Measurements from ENCODE around the gene NME7. TPM values are rescaled to one million over a fixed set of nuclear protein-coding genes. Genes with fewer than 3 reads are reported as not detected.

NME7 gene
- total RNA-seq, 1 experiment from 2014 or later, result 25.2 TPM

GRCh38 chr1:169364948-169365347 is 2.6 kb downstream of the NME7 start:
- Mint-ChIP-seq H3K36me3 (ENCODE audit: insufficient read depth, unreplicated experiment) (no peaks in the 10 kb centered on the region), H3K9me3 (ENCODE audit: low read depth, unreplicated experiment) (no peaks in the 10 kb centered on the region), H3K27ac (ENCODE audit: unreplicated experiment) (no peak overlapping the region), H3K27me3 (ENCODE audit: unreplicated experiment) (no peaks in the 10 kb centered on the region), H3K4me1 (ENCODE audit: low read depth, unreplicated experiment) (peaks cover 18% of the 10 kb centered on the region), H3K4me3 (ENCODE audit: low read depth, unreplicated experiment) (no peak overlapping the region)
- DNase-seq, result no peak
- no peak for TF ChIP-seq CTCF (IDR thresholded peaks at IDR 0.05; ENCODE audit: unreplicated experiment)
- intact Hi-C loops (cut with micrococcal nuclease; ENCODE audit: unreplicated experiment), result loop anchor here (5.0 kb wide), 4 partner anchors 97 to 868 kb away; no protein-coding TSS in a partner anchor
- CTCF ChIA-PET, result no interaction called here
- no TSS peak for BruUV-seq (replicated peaks)

GRCh38 chr1:169363046-169363730 is 4.4 kb downstream of the NME7 start:
- H3K9me3 Mint-ChIP-seq (ENCODE audit: low read depth, unreplicated experiment), result no peaks in the 10 kb centered on the region

GRCh38 chr1:169361281-169361680 is 6.3 kb downstream of the NME7 start:
- no peaks in the 10 kb centered on the region for H3K9me3 Mint-ChIP-seq (ENCODE audit: low read depth, unreplicated experiment)
- no peak for DNase-seq
- intact Hi-C loops (cut with micrococcal nuclease; ENCODE audit: unreplicated experiment), result no loop called here
- H3K27ac Mint-ChIP-seq (ENCODE audit: unreplicated experiment), result no peak overlapping the region
- TF ChIP-seq CTCF (IDR thresholded peaks at IDR 0.05; ENCODE audit: unreplicated experiment), result no peak
- H3K4me1 Mint-ChIP-seq (ENCODE audit: low read depth, unreplicated experiment), result peaks cover 18% of the 10 kb centered on the region
- H3K4me3 Mint-ChIP-seq (ENCODE audit: low read depth, unreplicated experiment), result no peak overlapping the region
- no TSS peak for BruUV-seq (replicated peaks)
- CTCF ChIA-PET, result no interaction called here
- no peaks in the 10 kb centered on the region for H3K27me3 Mint-ChIP-seq (ENCODE audit: unreplicated experiment)
- H3K36me3 Mint-ChIP-seq (ENCODE audit: insufficient read depth, unreplicated experiment), result no peaks in the 10 kb centered on the region

More at GRCh38 chr1:169363046-169363730, 4.4 kb downstream of the NME7 start:
- peaks cover 18% of the 10 kb centered on the region for H3K4me1 Mint-ChIP-seq (ENCODE audit: low read depth, unreplicated experiment)
- H3K36me3 Mint-ChIP-seq (ENCODE audit: insufficient read depth, unreplicated experiment), result no peaks in the 10 kb centered on the region
- TF ChIP-seq CTCF (IDR thresholded peaks at IDR 0.05; ENCODE audit: unreplicated experiment), result no peak
- peak overlapping the region; percentile 8 for H3K4me3 Mint-ChIP-seq (ENCODE audit: low read depth, unreplicated experiment)
- H3K27ac Mint-ChIP-seq (ENCODE audit: unreplicated experiment), result peak overlapping the region; percentile 52
- intact Hi-C loops (cut with micrococcal nuclease; ENCODE audit: unreplicated experiment), result no loop called here
- BruUV-seq (replicated peaks), result no TSS peak
- CTCF ChIA-PET, result interaction anchor here (0.6 to 0.8 kb wide), 2 partner anchors 552 to 727 kb away, joined by 3 to 4 read pairs; no protein-coding TSS in a partner anchor
- no peak for DNase-seq
- H3K27me3 Mint-ChIP-seq (ENCODE audit: unreplicated experiment), result no peaks in the 10 kb centered on the region

- intact Hi-C loops (cut with micrococcal nuclease; ENCODE audit: unreplicated experiment), result no loop called here
- CTCF ChIA-PET, result no interaction called here
- TF ChIP-seq CTCF (IDR thresholded peaks at IDR 0.05; ENCODE audit: unreplicated experiment), result no peak
- Mint-ChIP-seq H3K27me3 (ENCODE audit: unreplicated experiment) (no peaks in the 10 kb centered on the region), H3K36me3 (ENCODE audit: insufficient read depth, unreplicated experiment) (no peaks in the 10 kb centered on the region), H3K4me3 (ENCODE audit: low read depth, unreplicated experiment) (no peak overlapping the region), H3K4me1 (ENCODE audit: low read depth, unreplicated experiment) (peaks cover 25% of the 10 kb centered on the region), H3K9me3 (ENCODE audit: low read depth, unreplicated experiment) (no peaks in the 10 kb centered on the region), H3K27ac (ENCODE audit: unreplicated experiment) (no peak overlapping the region)
- BruUV-seq (replicated peaks), result no TSS peak
- DNase-seq, result no peak
These were observed 7.2 kb downstream of the NME7 start for GRCh38 chr1:169360415-169360814.
